WTC11 (cell line): ENCODE data around the gene SH2D4B. TPM values are rescaled to one million over a fixed set of nuclear protein-coding genes. Genes with fewer than 3 reads are reported as not detected.

Source experiments
- ATAC-seq: fragments of 200-7000 bp; cut with Tn5 transposase; 2 replicates; pipeline ENCODE4 v1.10.0; 2021; ENCODE audit warnings: mild to moderate bottlenecking, moderate library complexity
- CTCF ChIA-PET: fragments of 300-600 bp; sonication (Branson Sonifier 250); formaldehyde crosslinking; loops from one replicate; lab custom pipeline; 2021; ENCODE audit warnings: antibody characterized with exemption; lab: Charles Lee
- POLR2A ChIA-PET: fragments of 350-600 bp; sonication (Branson Sonifier 250); formaldehyde crosslinking; loops from one replicate; lab custom pipeline; 2021; ENCODE audit warnings: antibody characterized with exemption; lab: Charles Lee
- DNase-seq: peaks from one replicate; pipeline ENCODE4 v3.0.0; 2021; ENCODE audit warnings: low spot score
- H3K27ac Mint-ChIP-seq: 2 replicates; pipeline ENCODE4 v1.8.0; 2021; ENCODE audit warnings: mixed read lengths
- H3K27me3 Mint-ChIP-seq: 2 replicates; pipeline ENCODE4 v1.8.0; 2021; ENCODE audit warnings: low read depth, mild to moderate bottlenecking, moderate library complexity, mixed read lengths
- H3K36me3 Mint-ChIP-seq: 2 replicates; pipeline ENCODE4 v1.8.0; 2021; ENCODE audit warnings: mixed read lengths
- H3K4me1 Mint-ChIP-seq: 2 replicates; pipeline ENCODE4 v1.8.0; 2022; ENCODE audit warnings: mixed read lengths
- H3K4me3 Mint-ChIP-seq: 2 replicates; pipeline ENCODE4 v1.8.0; 2021; ENCODE audit warnings: mild to moderate bottlenecking, moderate library complexity, mixed read lengths
- H3K9me3 Mint-ChIP-seq: 2 replicates; pipeline ENCODE4 v1.8.0; 2021; ENCODE audit warnings: mixed read lengths
- CBFB ChIP-seq: sonication (generic); formaldehyde crosslinking; IDR thresholded peaks from 2 replicates; pipeline ENCODE4 v1.8.1; 2022; ENCODE audit warnings: mild to moderate bottlenecking, low read depth, missing genetic modification reagents
- CREB1 ChIP-seq: sonication (generic); formaldehyde crosslinking; IDR thresholded peaks from 2 replicates; pipeline ENCODE4 v1.8.0; 2023; ENCODE audit warnings: mild to moderate bottlenecking, missing genetic modification reagents
- CREM ChIP-seq: sonication (generic); formaldehyde crosslinking; IDR thresholded peaks from 2 replicates; pipeline ENCODE4 v1.8.1; 2022; ENCODE audit warnings: mild to moderate bottlenecking, missing genetic modification reagents, moderate library complexity
- ELF4 ChIP-seq: sonication (generic); formaldehyde crosslinking; IDR thresholded peaks from 2 replicates; pipeline ENCODE4 v1.8.1; 2022; ENCODE audit warnings: low read depth, mild to moderate bottlenecking, moderate library complexity, missing genetic modification reagents
- ETV6 ChIP-seq: sonication (generic); formaldehyde crosslinking; IDR thresholded peaks from 2 replicates; pipeline ENCODE4 v1.8.1; 2022; ENCODE audit warnings: mild to moderate bottlenecking, missing genetic modification reagents
- GABPB1 ChIP-seq: sonication (generic); formaldehyde crosslinking; IDR thresholded peaks from 2 replicates; pipeline ENCODE4 v1.8.1; 2023; ENCODE audit warnings: mild to moderate bottlenecking, missing genetic modification reagents
- GRHL2 ChIP-seq: fragments of 250-450 bp; sonication (Bioruptor Pico); IDR thresholded peaks from 2 replicates; pipeline ENCODE4 v1.8.0; 2022; ENCODE audit warnings: mild to moderate bottlenecking, moderate library complexity; ENCODE audit not compliant: insufficient replicate concordance, severe bottlenecking
- HMGA2 ChIP-seq: fragments of 250-450 bp; sonication (Bioruptor Pico); IDR thresholded peaks from 2 replicates; pipeline ENCODE4 v1.4.0; 2021; ENCODE audit warnings: mild to moderate bottlenecking, moderate library complexity
- HMGXB4 ChIP-seq: sonication (generic); formaldehyde crosslinking; IDR thresholded peaks from 2 replicates; pipeline ENCODE4 v1.8.1; 2023; ENCODE audit warnings: mild to moderate bottlenecking, moderate library complexity, missing genetic modification reagents
- IRF1 ChIP-seq: sonication (generic); formaldehyde crosslinking; IDR thresholded peaks from 2 replicates; pipeline ENCODE4 v1.8.0; 2023; ENCODE audit warnings: missing genetic modification reagents
- NFYB ChIP-seq: sonication (generic); formaldehyde crosslinking; conservative IDR thresholded peaks from 2 replicates; pipeline ENCODE4 v1.8.0; 2022; ENCODE audit warnings: low read depth, missing genetic modification reagents
- PREB ChIP-seq: sonication (generic); formaldehyde crosslinking; IDR thresholded peaks from 2 replicates; pipeline ENCODE4 v1.8.1; 2022; ENCODE audit warnings: mild to moderate bottlenecking, missing genetic modification reagents, moderate library complexity, borderline replicate concordance
- PRRX2 ChIP-seq: fragments of 250-450 bp; sonication (Bioruptor Pico); IDR thresholded peaks from 2 replicates; pipeline ENCODE4 v1.8.0; 2021; ENCODE audit warnings: mild to moderate bottlenecking
- SMAD3 ChIP-seq: sonication (generic); formaldehyde crosslinking; IDR thresholded peaks from 2 replicates; pipeline ENCODE4 v1.8.0; 2022; ENCODE audit warnings: missing genetic modification reagents, mild to moderate bottlenecking, borderline replicate concordance
- SP1 ChIP-seq: sonication (generic); formaldehyde crosslinking; conservative IDR thresholded peaks from 2 replicates; pipeline ENCODE4 v1.8.1; 2022; ENCODE audit warnings: missing genetic modification reagents
- ZMAT4 ChIP-seq: fragments of 250-450 bp; sonication (Bioruptor Pico); IDR thresholded peaks from 2 replicates; pipeline ENCODE4 v1.9.0; 2021; ENCODE audit warnings: mild to moderate bottlenecking
- ZNF219 ChIP-seq: sonication (generic); formaldehyde crosslinking; IDR thresholded peaks from 2 replicates; pipeline ENCODE4 v1.8.0; 2023; ENCODE audit warnings: missing genetic modification reagents, mild to moderate bottlenecking, borderline replicate concordance
- total RNA-seq: library from RNA; stranded (reverse); gene quantifications from 3 replicates; pipeline ENCODE4 v1.2.3, GENCODE V29; 2021

SH2D4B gene
- total RNA-seq, 1 experiment from 2014 or later = 0.04 TPM

- peaks cover 6% of the 10 kb centered on the region; the same call in 1 of the 2 replicates for H3K27me3 Mint-ChIP-seq
- no peak for ATAC-seq
These were observed 73.9 kb downstream of the SH2D4B start for GRCh38 chr10:80611481-80612185.

GRCh38 chr10:80612261-80612660, 74.6 kb downstream of the SH2D4B start:
- DNase-seq (no peak), ATAC-seq (no peak)
- Mint-ChIP-seq H3K9me3 (peaks cover 8% of the 10 kb centered on the region), H3K4me1 (peaks cover 5% of the 10 kb centered on the region), H3K36me3 (no peaks in the 10 kb centered on the region), H3K27ac (no peak overlapping the region), H3K4me3 (no peak overlapping the region), H3K27me3 (peaks cover 6% of the 10 kb centered on the region; the same call in 1 of the 2 replicates)
- no peak for TF ChIP-seq HMGA2 (CRISPR knock-in tag)
- POLR2A ChIA-PET = no interaction called here
- CTCF ChIA-PET = interaction anchor here (1.1 to 2.5 kb wide), 3 partner anchors 13 to 50 kb away, joined by 4 to 9 read pairs (median 5); no protein-coding TSS in a partner anchor

More at GRCh38 chr10:80611481-80612185, 73.9 kb downstream of the SH2D4B start:
- no peak overlapping the region for H3K27ac Mint-ChIP-seq
- no peak for DNase-seq
- TF ChIP-seq SMAD3 (CRISPR knock-in tag) = no peak
- no peak for TF ChIP-seq ZNF219 (CRISPR knock-in tag)
- TF ChIP-seq CREB1 (CRISPR knock-in tag) = no peak
- TF ChIP-seq ELF4 (CRISPR knock-in tag) = no peak
- no peak for TF ChIP-seq ETV6 (CRISPR knock-in tag)
- TF ChIP-seq SP1 (CRISPR knock-in tag) = no peak
- no peak for TF ChIP-seq GABPB1 (CRISPR knock-in tag)
- no peak for TF ChIP-seq CBFB
- no peak for TF ChIP-seq PRRX2 (CRISPR knock-in tag)
- no peak for TF ChIP-seq NFYB (CRISPR knock-in tag)
- ChIA-PET CTCF (interaction anchor here (1.1 to 2.5 kb wide), 3 partner anchors 13 to 51 kb away, joined by 4 to 9 read pairs (median 5); no protein-coding TSS in a partner anchor), POLR2A (no interaction called here)
- H3K4me1 Mint-ChIP-seq = peaks cover 5% of the 10 kb centered on the region
- no peak overlapping the region for H3K4me3 Mint-ChIP-seq
- no peaks in the 10 kb centered on the region for H3K36me3 Mint-ChIP-seq
- peaks cover 8% of the 10 kb centered on the region for H3K9me3 Mint-ChIP-seq

- Mint-ChIP-seq H3K36me3 (no peaks in the 10 kb centered on the region), H3K9me3 (peaks cover 8% of the 10 kb centered on the region), H3K27ac (no peak overlapping the region), H3K4me1 (peaks cover 3% of the 10 kb centered on the region), H3K27me3 (peaks cover 6% of the 10 kb centered on the region; the same call in 1 of the 2 replicates), H3K4me3 (no peak overlapping the region)
- ATAC-seq (no peak), DNase-seq (no peak)
- TF ChIP-seq CREM (CRISPR knock-in tag) = no peak
- TF ChIP-seq ZMAT4 = no peak
- TF ChIP-seq ZNF219 (CRISPR knock-in tag) = no peak
- no peak for TF ChIP-seq HMGA2 (CRISPR knock-in tag)
- ChIA-PET CTCF (no interaction called here), POLR2A (no interaction called here)
These were observed 75.9 kb downstream of the SH2D4B start for GRCh38 chr10:80613466-80614170.

- peaks cover 8% of the 10 kb centered on the region for H3K9me3 Mint-ChIP-seq
- no peak overlapping the region for H3K4me3 Mint-ChIP-seq
- no peak overlapping the region for H3K27ac Mint-ChIP-seq
- H3K4me1 Mint-ChIP-seq = no peaks in the 10 kb centered on the region
- POLR2A ChIA-PET = no interaction called here
- ATAC-seq (no peak), DNase-seq (no peak)
- CTCF ChIA-PET = interaction anchor here (1.2 to 1.5 kb wide), 3 partner anchors 16 to 236 kb away, joined by 3 to 5 read pairs (median 4); no protein-coding TSS in a partner anchor
- no peaks in the 10 kb centered on the region for H3K36me3 Mint-ChIP-seq
- peaks cover 6% of the 10 kb centered on the region; the same call in 1 of the 2 replicates for H3K27me3 Mint-ChIP-seq
- no peak for TF ChIP-seq IRF1 (CRISPR knock-in tag)
- TF ChIP-seq GRHL2 (CRISPR knock-in tag) = no peak
- no peak for TF ChIP-seq PREB (CRISPR knock-in tag)
- TF ChIP-seq HMGXB4 (CRISPR knock-in tag) = no peak
- TF ChIP-seq PRRX2 (CRISPR knock-in tag) = no peak
- TF ChIP-seq ELF4 (CRISPR knock-in tag) = no peak
These were observed 77.1 kb downstream of the SH2D4B start for GRCh38 chr10:80614576-80615416.
